ENCODE results near the gene CELA3A.
"Not testable (repeated sequence)": the region's sequence is repeated elsewhere in the genome, so short reads cannot be mapped to it uniquely, and the experiment has no call there.

CELA3A gene

GRCh38 chr1:21969066-21969465 is 32.4 kb upstream of the CELA3A start:
- not testable (repeated sequence) for H3K36me3 ChIP-seq (ENCODE audit: insufficient read depth, low read length); H3K4me3 ChIP-seq (ENCODE audit: low read depth in 1 of 2, low read length in 2 of 2); H3K27ac ChIP-seq (ENCODE audit: low read depth, low read length); H3K4me1 ChIP-seq (ENCODE audit: insufficient read depth, low read length); H3K9me3 ChIP-seq (ENCODE audit: low read length); H3K27me3 ChIP-seq (ENCODE audit: control insufficient read depth in 1 of 2, insufficient read depth in 2 of 2, low read length in 2 of 2); H3K9ac ChIP-seq (ENCODE audit: low read length)

- H3K36me3 ChIP-seq (ENCODE audit: insufficient read depth, low read length); H3K27ac ChIP-seq (ENCODE audit: low read depth, low read length); H3K9ac ChIP-seq (ENCODE audit: low read length); H3K9me3 ChIP-seq (ENCODE audit: low read length); H3K4me1 ChIP-seq (ENCODE audit: insufficient read depth, low read length); H3K27me3 ChIP-seq (ENCODE audit: control insufficient read depth in 1 of 2, insufficient read depth in 2 of 2, low read length in 2 of 2); H3K4me3 ChIP-seq (ENCODE audit: low read depth in 1 of 2, low read length in 2 of 2): not testable (repeated sequence)
Observed at GRCh38 chr1:21970523-21970922, 30.9 kb upstream of the CELA3A start.

GRCh38 chr1:21972973-21973441 is 28.4 kb upstream of the CELA3A start:
- H3K27ac ChIP-seq (ENCODE audit: low read depth, low read length); H3K9ac ChIP-seq (ENCODE audit: low read length); H3K4me3 ChIP-seq (ENCODE audit: low read depth in 1 of 2, low read length in 2 of 2); H3K9me3 ChIP-seq (ENCODE audit: low read length); H3K36me3 ChIP-seq (ENCODE audit: insufficient read depth, low read length); H3K27me3 ChIP-seq (ENCODE audit: control insufficient read depth in 1 of 2, insufficient read depth in 2 of 2, low read length in 2 of 2); H3K4me1 ChIP-seq (ENCODE audit: insufficient read depth, low read length): not testable (repeated sequence)

- H3K9ac ChIP-seq (ENCODE audit: low read length); H3K27me3 ChIP-seq (ENCODE audit: control insufficient read depth in 1 of 2, insufficient read depth in 2 of 2, low read length in 2 of 2); H3K4me3 ChIP-seq (ENCODE audit: low read depth in 1 of 2, low read length in 2 of 2); H3K27ac ChIP-seq (ENCODE audit: low read depth, low read length); H3K4me1 ChIP-seq (ENCODE audit: insufficient read depth, low read length); H3K9me3 ChIP-seq (ENCODE audit: low read length); H3K36me3 ChIP-seq (ENCODE audit: insufficient read depth, low read length): not testable (repeated sequence)
Observed at GRCh38 chr1:21973948-21974347, 27.5 kb upstream of the CELA3A start.

DNA sequence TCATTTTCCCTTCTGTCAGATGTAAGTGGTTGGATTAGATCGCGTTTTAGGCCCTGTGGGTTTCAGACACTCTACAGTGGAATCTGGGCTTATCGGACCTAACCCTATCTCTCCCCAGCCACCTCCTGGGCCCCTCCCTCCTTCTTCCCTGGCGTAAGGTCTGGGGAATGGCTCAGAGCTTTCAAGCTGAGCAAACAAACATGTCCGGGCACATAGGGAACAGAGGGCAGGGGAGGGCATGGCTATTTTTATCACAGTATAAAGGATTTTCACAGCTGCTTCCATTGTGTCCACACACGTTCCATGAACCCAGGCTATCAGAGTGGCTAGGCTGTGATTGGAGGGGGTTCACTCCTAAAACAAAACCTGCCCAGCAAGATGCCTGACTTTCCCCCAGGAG is 26.8 kb upstream of the CELA3A start:
- not testable (repeated sequence) for H3K27me3 ChIP-seq (ENCODE audit: control insufficient read depth in 1 of 2, insufficient read depth in 2 of 2, low read length in 2 of 2); H3K36me3 ChIP-seq (ENCODE audit: insufficient read depth, low read length); H3K9ac ChIP-seq (ENCODE audit: low read length); H3K4me3 ChIP-seq (ENCODE audit: low read depth in 1 of 2, low read length in 2 of 2); H3K27ac ChIP-seq (ENCODE audit: low read depth, low read length); H3K4me1 ChIP-seq (ENCODE audit: insufficient read depth, low read length); H3K9me3 ChIP-seq (ENCODE audit: low read length)

GRCh38 chr1:21975296-21975695 is 26.2 kb upstream of the CELA3A start:
- H3K9me3 ChIP-seq (ENCODE audit: low read length); H3K36me3 ChIP-seq (ENCODE audit: insufficient read depth, low read length); H3K27ac ChIP-seq (ENCODE audit: low read depth, low read length); H3K4me3 ChIP-seq (ENCODE audit: low read depth in 1 of 2, low read length in 2 of 2); H3K4me1 ChIP-seq (ENCODE audit: insufficient read depth, low read length); H3K9ac ChIP-seq (ENCODE audit: low read length); H3K27me3 ChIP-seq (ENCODE audit: control insufficient read depth in 1 of 2, insufficient read depth in 2 of 2, low read length in 2 of 2): not testable (repeated sequence)

DNA sequence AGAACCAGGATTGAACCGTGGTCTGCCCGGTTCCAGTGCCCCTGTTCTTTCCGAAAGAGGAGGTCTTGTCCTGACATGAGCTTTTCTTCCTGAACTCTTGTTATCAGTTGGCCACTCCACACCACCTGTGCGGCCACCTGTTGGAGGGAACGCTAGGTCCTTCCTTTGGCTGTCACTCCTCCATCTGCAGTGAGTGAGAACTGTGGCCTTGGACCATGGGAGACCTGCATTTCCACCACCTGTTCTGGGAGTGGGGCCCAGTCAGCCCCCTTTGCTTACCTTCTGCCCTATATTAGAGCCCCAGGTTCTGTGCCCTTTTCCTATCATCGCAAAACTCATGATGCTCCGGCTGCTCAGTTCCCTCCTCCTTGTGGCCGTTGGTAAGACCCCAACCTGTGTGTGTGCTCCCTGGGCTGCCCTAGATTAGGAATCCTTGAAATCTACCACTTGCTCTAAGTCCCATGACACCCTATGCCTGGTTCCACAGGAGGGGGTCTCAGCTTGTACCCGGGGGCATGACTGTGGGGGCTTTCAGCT is 24.7 kb upstream of the CELA3A start, which contains the start of gene CELA3B:
TSS of gene CELA3B (plus strand) at position 320 of the 537 bp plus-strand sequence. CDS start at position 338, 18 bp downstream.
- H3K27ac ChIP-seq (ENCODE audit: low read depth, low read length); H3K27me3 ChIP-seq (ENCODE audit: control insufficient read depth in 1 of 2, insufficient read depth in 2 of 2, low read length in 2 of 2); H3K9ac ChIP-seq (ENCODE audit: low read length); H3K36me3 ChIP-seq (ENCODE audit: insufficient read depth, low read length); H3K9me3 ChIP-seq (ENCODE audit: low read length); H3K4me1 ChIP-seq (ENCODE audit: insufficient read depth, low read length); H3K4me3 ChIP-seq (ENCODE audit: low read depth in 1 of 2, low read length in 2 of 2): not testable (repeated sequence)

- H3K4me3 ChIP-seq (ENCODE audit: low read depth in 1 of 2, low read length in 2 of 2); H3K9ac ChIP-seq (ENCODE audit: low read length); H3K27me3 ChIP-seq (ENCODE audit: control insufficient read depth in 1 of 2, insufficient read depth in 2 of 2, low read length in 2 of 2); H3K4me1 ChIP-seq (ENCODE audit: insufficient read depth, low read length); H3K27ac ChIP-seq (ENCODE audit: low read depth, low read length); H3K36me3 ChIP-seq (ENCODE audit: insufficient read depth, low read length); H3K9me3 ChIP-seq (ENCODE audit: low read length): not testable (repeated sequence)
Observed at GRCh38 chr1:21978209-21978608, 23.2 kb upstream of the CELA3A start.

- not testable (repeated sequence) for H3K4me3 ChIP-seq (ENCODE audit: low read depth in 1 of 2, low read length in 2 of 2); H3K36me3 ChIP-seq (ENCODE audit: insufficient read depth, low read length); H3K27me3 ChIP-seq (ENCODE audit: control insufficient read depth in 1 of 2, insufficient read depth in 2 of 2, low read length in 2 of 2); H3K9me3 ChIP-seq (ENCODE audit: low read length); H3K27ac ChIP-seq (ENCODE audit: low read depth, low read length); H3K4me1 ChIP-seq (ENCODE audit: insufficient read depth, low read length); H3K9ac ChIP-seq (ENCODE audit: low read length)
Observed at GRCh38 chr1:21980515-21981220, 20.8 kb upstream of the CELA3A start.

GRCh38 chr1:21981253-21981652 is 20.2 kb upstream of the CELA3A start:
- not testable (repeated sequence) for H3K27me3 ChIP-seq (ENCODE audit: control insufficient read depth in 1 of 2, insufficient read depth in 2 of 2, low read length in 2 of 2); H3K9ac ChIP-seq (ENCODE audit: low read length); H3K36me3 ChIP-seq (ENCODE audit: insufficient read depth, low read length); H3K9me3 ChIP-seq (ENCODE audit: low read length); H3K4me3 ChIP-seq (ENCODE audit: low read depth in 1 of 2, low read length in 2 of 2); H3K27ac ChIP-seq (ENCODE audit: low read depth, low read length); H3K4me1 ChIP-seq (ENCODE audit: insufficient read depth, low read length)

DNA sequence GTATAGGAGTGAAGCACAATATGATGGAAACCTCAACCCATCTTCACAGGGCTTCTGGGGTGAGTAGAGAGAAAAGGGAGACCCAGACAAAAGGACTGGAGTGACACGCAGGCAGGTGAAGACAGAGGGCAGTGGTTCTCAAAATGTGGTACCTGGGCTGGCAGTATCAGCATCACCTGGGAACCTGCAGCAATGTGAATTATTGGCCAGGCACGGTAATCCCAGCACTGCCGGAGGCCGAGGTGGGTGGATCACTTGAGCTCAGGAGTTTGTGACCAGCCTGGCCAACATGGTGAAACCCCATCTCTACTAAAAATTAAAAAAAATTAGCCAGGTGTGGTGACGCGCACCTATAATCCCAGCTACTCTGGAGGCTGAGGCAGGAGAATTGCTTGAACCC is 19.3 kb upstream of the CELA3A start:
- H3K9me3 ChIP-seq (ENCODE audit: low read length); H3K36me3 ChIP-seq (ENCODE audit: insufficient read depth, low read length); H3K27ac ChIP-seq (ENCODE audit: low read depth, low read length); H3K4me1 ChIP-seq (ENCODE audit: insufficient read depth, low read length); H3K4me3 ChIP-seq (ENCODE audit: low read depth in 1 of 2, low read length in 2 of 2); H3K9ac ChIP-seq (ENCODE audit: low read length); H3K27me3 ChIP-seq (ENCODE audit: control insufficient read depth in 1 of 2, insufficient read depth in 2 of 2, low read length in 2 of 2): not testable (repeated sequence)

- not testable (repeated sequence) for H3K9ac ChIP-seq (ENCODE audit: low read length); H3K36me3 ChIP-seq (ENCODE audit: insufficient read depth, low read length); H3K27ac ChIP-seq (ENCODE audit: low read depth, low read length)
Observed at GRCh38 chr1:21983539-21983938, 17.9 kb upstream of the CELA3A start.

More at GRCh38 chr1:21983539-21983938, 17.9 kb upstream of the CELA3A start:
- not testable (repeated sequence) for H3K9me3 ChIP-seq (ENCODE audit: low read length); H3K27me3 ChIP-seq (ENCODE audit: control insufficient read depth in 1 of 2, insufficient read depth in 2 of 2, low read length in 2 of 2); H3K4me1 ChIP-seq (ENCODE audit: insufficient read depth, low read length); H3K4me3 ChIP-seq (ENCODE audit: low read depth in 1 of 2, low read length in 2 of 2)

All from muscle layer of colon (tissue), 2 donors.